HEK293 (cell line): ENCODE data around the gene N4BP2L2.

ENCODE experiments used
- KLF10 ChIP-seq: fragments of 450-650 bp; IDR thresholded peaks from 2 replicates; pipeline ENCODE4 v1.5.1; 2018; ENCODE audit warnings: missing biosample characterization, mild to moderate bottlenecking, missing genetic modification characterization
- KLF7 ChIP-seq: fragments of 450-650 bp; formaldehyde crosslinking; IDR thresholded peaks from 2 replicates; pipeline ENCODE4 v1.5.1; 2016; ENCODE audit warnings: missing biosample characterization, missing genetic modification characterization, borderline replicate concordance
- OVOL3 ChIP-seq: fragments of 450-650 bp; formaldehyde crosslinking; IDR thresholded peaks from 2 replicates; pipeline ENCODE4 v1.5.1; 2016; ENCODE audit warnings: missing biosample characterization, missing genetic modification characterization
- REPIN1 ChIP-seq: fragments of 450-650 bp; formaldehyde crosslinking; IDR thresholded peaks from 2 replicates; pipeline ENCODE4 v1.5.1; 2017; ENCODE audit warnings: missing biosample characterization, missing genetic modification characterization, low read depth
- SETDB1 ChIP-seq: IDR thresholded peaks from one replicate; pipeline ENCODE4 v1.6.1; 2017; ENCODE audit warnings: mild to moderate bottlenecking, low read length, moderate library complexity, mixed read lengths; ENCODE audit not compliant: insufficient read length
- TCF7L2 ChIP-seq: IDR thresholded peaks from 2 replicates; pipeline ENCODE4 v1.6.1; 2011; ENCODE audit warnings: low read depth, mild to moderate bottlenecking, inconsistent platforms, low read length, moderate library complexity, borderline replicate concordance
- ZBTB20 ChIP-seq: fragments of 450-650 bp; formaldehyde crosslinking; IDR thresholded peaks from 2 replicates; pipeline ENCODE4 v1.5.1; 2016; ENCODE audit warnings: missing biosample characterization, missing genetic modification characterization
- ZFP3 ChIP-seq: fragments of 450-650 bp; formaldehyde crosslinking; IDR thresholded peaks from 2 replicates; pipeline ENCODE4 v1.5.1; 2016; ENCODE audit warnings: low read depth, missing biosample characterization, missing genetic modification characterization
- ZIC2 ChIP-seq: fragments of 450-650 bp; formaldehyde crosslinking; IDR thresholded peaks from 2 replicates; pipeline ENCODE4 v1.5.1; 2016; ENCODE audit warnings: missing biosample characterization, missing genetic modification characterization
- ZNF112 ChIP-seq: fragments of 450-650 bp; formaldehyde crosslinking; IDR thresholded peaks from 2 replicates; pipeline ENCODE4 v1.5.0; 2017; ENCODE audit warnings: missing biosample characterization, missing genetic modification characterization
- ZNF146 ChIP-seq: fragments of 450-650 bp; formaldehyde crosslinking; IDR thresholded peaks from 2 replicates; pipeline ENCODE4 v1.5.1; 2016; ENCODE audit warnings: missing biosample characterization, missing genetic modification characterization
- ZNF2 ChIP-seq: fragments of 450-650 bp; formaldehyde crosslinking; IDR thresholded peaks from 2 replicates; pipeline ENCODE4 v1.5.1; 2016; ENCODE audit warnings: missing biosample characterization, missing genetic modification characterization
- ZNF211 ChIP-seq: fragments of 450-650 bp; formaldehyde crosslinking; IDR thresholded peaks from 2 replicates; pipeline ENCODE4 v1.5.1; 2016; ENCODE audit warnings: low read depth, missing biosample characterization, missing genetic modification characterization
- ZNF23 ChIP-seq: fragments of 450-650 bp; formaldehyde crosslinking; IDR thresholded peaks from 2 replicates; pipeline ENCODE4 v1.5.1; 2016; ENCODE audit warnings: missing biosample characterization, missing genetic modification characterization, borderline replicate concordance
- ZNF24 ChIP-seq: fragments of 450-650 bp; formaldehyde crosslinking; IDR thresholded peaks from 2 replicates; pipeline ENCODE4 v1.5.1; 2016; ENCODE audit warnings: missing biosample characterization, missing genetic modification characterization
- ZNF274 ChIP-seq, 2 experiments: fragments of 200-500 bp in 1 of 2; fragments of 450-650 bp in 1 of 2; sonication (Bioruptor generic) in 1 of 2; formaldehyde crosslinking in 1 of 2; IDR thresholded peaks; 2 replicates each; pipeline versions ENCODE4 v1.5.1 to v1.6.1; 2014 to 2016; ENCODE audit warnings: borderline replicate concordance in 1 of 2, inconsistent platforms in 1 of 2, low read length in 1 of 2, missing biosample characterization in 1 of 2, missing genetic modification characterization in 1 of 2
- ZNF341 ChIP-seq: fragments of 450-650 bp; formaldehyde crosslinking; IDR thresholded peaks from 2 replicates; pipeline ENCODE4; 2016; ENCODE audit warnings: low read depth, missing biosample characterization, missing genetic modification characterization
- ZNF366 ChIP-seq: fragments of 450-650 bp; formaldehyde crosslinking; conservative IDR thresholded peaks from 2 replicates; pipeline ENCODE4 v1.5.1; 2016; ENCODE audit warnings: missing biosample characterization, missing genetic modification characterization
- ZNF37A ChIP-seq: fragments of 450-650 bp; IDR thresholded peaks from 2 replicates; pipeline ENCODE4 v1.5.1; 2018; ENCODE audit warnings: missing biosample characterization, missing genetic modification characterization
- ZNF449 ChIP-seq: fragments of 450-650 bp; formaldehyde crosslinking; IDR thresholded peaks from 2 replicates; pipeline ENCODE4 v1.5.1; 2017; ENCODE audit warnings: missing biosample characterization, mild to moderate bottlenecking, missing genetic modification characterization, moderate library complexity
- ZNF473 ChIP-seq: fragments of 450-650 bp; formaldehyde crosslinking; IDR thresholded peaks from 2 replicates; pipeline ENCODE4 v1.5.1; 2017; ENCODE audit warnings: missing biosample characterization, missing genetic modification characterization
- ZNF501 ChIP-seq: fragments of 450-650 bp; formaldehyde crosslinking; IDR thresholded peaks from 2 replicates; pipeline ENCODE4 v1.5.1; 2016; ENCODE audit warnings: missing biosample characterization, missing genetic modification characterization
- ZNF544 ChIP-seq: fragments of 450-650 bp; formaldehyde crosslinking; IDR thresholded peaks from 2 replicates; pipeline ENCODE4 v1.5.0; 2017; ENCODE audit warnings: missing biosample characterization, missing genetic modification characterization
- ZNF549 ChIP-seq: fragments of 450-650 bp; IDR thresholded peaks from 2 replicates; pipeline ENCODE4 v1.5.1; 2018; ENCODE audit warnings: missing biosample characterization, missing genetic modification characterization, mild to moderate bottlenecking, inconsistent platforms, moderate library complexity
- ZNF560 ChIP-seq: fragments of 450-650 bp; formaldehyde crosslinking; IDR thresholded peaks from 2 replicates; pipeline ENCODE4 v1.5.1; 2017; ENCODE audit warnings: missing biosample characterization, missing genetic modification characterization, borderline replicate concordance
- ZNF600 ChIP-seq: fragments of 450-650 bp; formaldehyde crosslinking; IDR thresholded peaks from 2 replicates; pipeline ENCODE4 v1.5.1; 2016; ENCODE audit warnings: missing biosample characterization, missing genetic modification characterization
- ZNF639 ChIP-seq: fragments of 450-650 bp; formaldehyde crosslinking; IDR thresholded peaks from 2 replicates; pipeline ENCODE4 v1.5.1; 2016; ENCODE audit warnings: missing biosample characterization, missing genetic modification characterization
- ZNF645 ChIP-seq: fragments of 450-650 bp; formaldehyde crosslinking; IDR thresholded peaks from 2 replicates; pipeline ENCODE4; 2016; ENCODE audit warnings: missing biosample characterization, missing genetic modification characterization
- ZNF654 ChIP-seq: fragments of 450-650 bp; formaldehyde crosslinking; IDR thresholded peaks from 2 replicates; pipeline ENCODE4 v1.5.1; 2016; ENCODE audit warnings: low read depth, missing biosample characterization, missing genetic modification characterization
- ZNF660 ChIP-seq: fragments of 450-650 bp; IDR thresholded peaks from 2 replicates; pipeline ENCODE4 v1.5.1; 2018; ENCODE audit warnings: missing biosample characterization, mild to moderate bottlenecking, missing genetic modification characterization
- ZNF76 ChIP-seq: fragments of 450-650 bp; formaldehyde crosslinking; IDR thresholded peaks from 2 replicates; pipeline ENCODE4; 2016; ENCODE audit warnings: low read depth, missing biosample characterization, missing genetic modification characterization, borderline replicate concordance
- ZNF768 ChIP-seq: fragments of 450-650 bp; formaldehyde crosslinking; IDR thresholded peaks from 2 replicates; pipeline ENCODE4 v1.5.1; 2018; ENCODE audit warnings: missing biosample characterization, mild to moderate bottlenecking, missing genetic modification characterization
- ZNF837 ChIP-seq: fragments of 450-650 bp; formaldehyde crosslinking; IDR thresholded peaks from 2 replicates; pipeline ENCODE4 v1.5.1; 2016; ENCODE audit warnings: missing biosample characterization, missing genetic modification characterization
- ZNF843 ChIP-seq: fragments of 450-650 bp; formaldehyde crosslinking; IDR thresholded peaks from 2 replicates; pipeline ENCODE4 v1.5.1; 2016; ENCODE audit warnings: missing biosample characterization, missing genetic modification characterization
- ZSCAN16 ChIP-seq: fragments of 450-650 bp; formaldehyde crosslinking; IDR thresholded peaks from 2 replicates; pipeline ENCODE4 v1.5.1; 2016; ENCODE audit warnings: missing biosample characterization, missing genetic modification characterization
- ZSCAN4 ChIP-seq: fragments of 450-650 bp; formaldehyde crosslinking; IDR thresholded peaks from 2 replicates; pipeline ENCODE4 v1.5.1; 2017; ENCODE audit warnings: missing biosample characterization, missing genetic modification characterization

The N4BP2L2 gene

GRCh38 chr13:32538621-32539246 is at the start of gene N4BP2L2 (continued):
- TF ChIP-seq TCF7L2 (no peak), ZNF341 (tag by site-specific recombination) (no peak), ZNF146 (tag by site-specific recombination) (no peak), ZNF24 (tag by site-specific recombination) (peak; percentile 17; the same call in 1 of the 2 replicates), ZNF549 (tag by site-specific recombination) (no peak), KLF7 (tag by site-specific recombination) (0 out of 2 replicates have a peak, but pooled peaks have one; percentile 36), SETDB1 (no peak), ZNF211 (tag by site-specific recombination) (no peak), ZNF654 (tag by site-specific recombination) (peak; percentile 45), ZSCAN4 (no peak), ZNF501 (tag by site-specific recombination) (peak; percentile 15), ZIC2 (tag by site-specific recombination) (no peak), ZNF366 (0 out of 2 replicates have a peak, but pooled peaks have one; percentile 45), ZNF768 (tag by site-specific recombination) (no peak), ZNF639 (tag by site-specific recombination) (no peak), ZNF449 (tag by site-specific recombination) (no peak), KLF10 (tag by site-specific recombination) (0 out of 2 replicates have a peak, but pooled peaks have one; percentile 4), ZNF560 (tag by site-specific recombination) (no peak), ZNF837 (no peak), REPIN1 (no peak), ZNF660 (tag by site-specific recombination) (peak; percentile 46; the same call in 1 of the 2 replicates), ZNF2 (tag by site-specific recombination) (0 out of 2 replicates have a peak, but pooled peaks have one; percentile 30), ZNF473 (tag by site-specific recombination) (no peak), ZNF76 (tag by site-specific recombination) (peak; percentile 94), ZFP3 (tag by site-specific recombination) (no peak), ZNF645 (tag by site-specific recombination) (no peak), ZNF23 (tag by site-specific recombination) (no peak), ZNF37A (tag by site-specific recombination) (no peak), ZNF600 (tag by site-specific recombination) (no peak), ZBTB20 (peak; percentile 69), ZNF843 (no peak), ZSCAN16 (tag by site-specific recombination) (no peak), OVOL3 (tag by site-specific recombination) (no peak), ZNF274 (IDR thresholded peaks at IDR 0.05; ENCODE audit: low read length) (no peak), ZNF274 (tag by site-specific recombination; IDR thresholded peaks at IDR 0.05; ENCODE audit: borderline replicate concordance) (no peak), ZNF112 (no peak), ZNF544 (no peak)
